Measurements from ENCODE around the gene TAOK1. TPM values are rescaled to one million over a fixed set of nuclear protein-coding genes. Genes with fewer than 3 reads are reported as not detected.

Gene TAOK1
- total RNA-seq, 4 donors from 2014 or later: 28.7 to 104 (median 42.8) TPM

DNA sequence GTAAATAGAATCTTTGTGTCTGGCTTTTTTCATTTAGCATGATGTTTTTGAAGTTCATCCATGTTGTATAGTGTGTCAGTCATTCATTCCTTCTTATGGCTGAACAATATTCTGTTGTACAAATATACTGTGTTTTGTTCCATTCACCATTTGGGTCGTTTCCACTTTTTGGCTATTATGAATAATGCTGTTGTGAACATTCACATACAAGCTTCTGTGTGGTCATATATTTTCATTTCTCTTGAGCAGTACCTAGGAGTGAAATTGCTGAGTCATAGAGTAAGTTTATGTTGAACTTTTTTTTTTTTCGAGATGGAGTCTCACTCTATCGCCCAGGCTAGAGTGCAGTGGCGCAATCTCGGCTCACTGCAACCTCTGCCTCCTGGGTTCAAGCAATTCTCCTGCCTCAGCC is 32.3 kb upstream of the TAOK1 start:
- Histone ChIP-seq H3K36me3 (no peaks in the 10 kb centered on the region), H3K4me1 (no peaks in the 10 kb centered on the region), H3K4me3 (no peak overlapping the region), H3K27me3 (no peaks in the 10 kb centered on the region), H3K27ac (no peak overlapping the region), H3K9me3 (no peaks in the 10 kb centered on the region)
- DNase-seq: no peak
- TF ChIP-seq, protein P1, sequence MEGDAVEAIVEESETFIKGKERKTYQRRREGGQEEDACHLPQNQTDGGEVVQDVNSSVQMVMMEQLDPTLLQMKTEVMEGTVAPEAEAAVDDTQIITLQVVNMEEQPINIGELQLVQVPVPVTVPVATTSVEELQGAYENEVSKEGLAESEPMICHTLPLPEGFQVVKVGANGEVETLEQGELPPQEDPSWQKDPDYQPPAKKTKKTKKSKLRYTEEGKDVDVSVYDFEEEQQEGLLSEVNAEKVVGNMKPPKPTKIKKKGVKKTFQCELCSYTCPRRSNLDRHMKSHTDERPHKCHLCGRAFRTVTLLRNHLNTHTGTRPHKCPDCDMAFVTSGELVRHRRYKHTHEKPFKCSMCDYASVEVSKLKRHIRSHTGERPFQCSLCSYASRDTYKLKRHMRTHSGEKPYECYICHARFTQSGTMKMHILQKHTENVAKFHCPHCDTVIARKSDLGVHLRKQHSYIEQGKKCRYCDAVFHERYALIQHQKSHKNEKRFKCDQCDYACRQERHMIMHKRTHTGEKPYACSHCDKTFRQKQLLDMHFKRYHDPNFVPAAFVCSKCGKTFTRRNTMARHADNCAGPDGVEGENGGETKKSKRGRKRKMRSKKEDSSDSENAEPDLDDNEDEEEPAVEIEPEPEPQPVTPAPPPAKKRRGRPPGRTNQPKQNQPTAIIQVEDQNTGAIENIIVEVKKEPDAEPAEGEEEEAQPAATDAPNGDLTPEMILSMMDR (IDR thresholded peaks at IDR 0.05): no peak
- no peak for TF ChIP-seq POLR2A (IDR thresholded peaks at IDR 0.05)

DNA sequence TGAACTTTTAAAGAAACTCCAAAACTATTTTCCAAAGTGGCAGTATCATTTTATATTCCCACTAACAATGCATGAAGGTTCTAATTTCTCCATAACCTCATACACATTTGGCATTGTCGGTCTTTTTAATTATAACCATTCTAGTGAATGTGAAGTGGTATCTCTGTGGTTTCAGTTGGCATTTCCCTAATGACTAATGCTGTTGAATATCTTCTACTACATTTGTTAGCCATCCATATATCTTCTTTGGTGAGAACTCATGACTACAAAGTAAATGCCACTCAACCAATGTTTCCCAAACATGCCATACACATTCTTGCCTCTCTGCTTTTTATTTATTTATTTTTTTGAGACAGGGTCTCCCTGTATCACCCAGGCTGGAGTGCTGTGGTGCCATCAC is 31.7 kb upstream of the TAOK1 start:
- H3K9me3 ChIP-seq: no peaks in the 10 kb centered on the region
- H3K27me3 ChIP-seq: no peaks in the 10 kb centered on the region
- no peak for DNase-seq
- H3K4me3 ChIP-seq: no peak overlapping the region
- no peak overlapping the region for H3K27ac ChIP-seq
- TF ChIP-seq, protein P1 (IDR thresholded peaks at IDR 0.05): no peak
- no peak for TF ChIP-seq POLR2A (IDR thresholded peaks at IDR 0.05)
- no peaks in the 10 kb centered on the region for H3K4me1 ChIP-seq
- H3K36me3 ChIP-seq: no peaks in the 10 kb centered on the region

DNA sequence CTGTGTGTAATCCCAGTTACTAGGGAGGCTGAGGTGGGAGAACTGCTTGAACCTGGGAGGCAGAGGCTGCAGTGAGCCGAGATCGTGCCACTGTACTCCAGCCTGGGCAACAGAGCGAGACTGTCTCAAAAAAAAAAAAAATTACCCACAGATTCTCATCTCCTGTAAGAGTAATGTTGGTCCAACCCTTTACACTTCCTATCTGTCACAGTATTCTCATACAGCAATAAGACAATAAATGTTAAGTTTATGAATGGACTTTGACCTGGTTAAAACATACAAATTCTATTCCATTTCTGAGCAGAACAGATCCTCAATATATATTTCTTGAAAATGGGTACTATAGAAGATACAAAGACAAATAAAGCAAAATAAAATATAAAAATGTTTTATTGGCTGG is 30.4 kb upstream of the TAOK1 start:
- Histone ChIP-seq H3K27me3 (no peaks in the 10 kb centered on the region), H3K4me1 (no peaks in the 10 kb centered on the region), H3K9me3 (no peaks in the 10 kb centered on the region), H3K4me3 (no peak overlapping the region), H3K27ac (no peak overlapping the region), H3K36me3 (no peaks in the 10 kb centered on the region)
- no peak for DNase-seq
- TF ChIP-seq POLR2A (IDR thresholded peaks at IDR 0.05): no peak
- TF ChIP-seq, protein P1 (IDR thresholded peaks at IDR 0.05): no peak

DNA sequence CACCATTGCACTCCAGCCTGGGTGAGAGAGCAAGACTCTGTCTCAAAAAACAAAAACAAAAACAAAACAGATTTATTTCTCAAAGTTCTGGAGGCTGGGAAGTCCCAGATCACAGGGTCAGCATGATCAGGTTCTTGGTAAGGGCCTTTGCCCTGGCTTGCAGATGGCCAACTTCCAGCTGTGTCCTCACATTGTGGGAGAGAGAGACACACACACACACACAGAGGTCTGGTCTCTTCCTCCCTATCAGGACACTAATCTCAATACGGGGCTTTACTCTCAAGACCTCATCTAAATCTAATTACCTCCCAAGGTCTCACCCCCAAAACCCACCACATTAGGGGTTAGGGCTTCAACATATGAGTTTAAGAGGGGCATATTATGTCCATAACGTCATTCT is 26.4 kb upstream of the TAOK1 start:
- H3K27me3 ChIP-seq: no peaks in the 10 kb centered on the region
- no peaks in the 10 kb centered on the region for H3K4me1 ChIP-seq

DNA sequence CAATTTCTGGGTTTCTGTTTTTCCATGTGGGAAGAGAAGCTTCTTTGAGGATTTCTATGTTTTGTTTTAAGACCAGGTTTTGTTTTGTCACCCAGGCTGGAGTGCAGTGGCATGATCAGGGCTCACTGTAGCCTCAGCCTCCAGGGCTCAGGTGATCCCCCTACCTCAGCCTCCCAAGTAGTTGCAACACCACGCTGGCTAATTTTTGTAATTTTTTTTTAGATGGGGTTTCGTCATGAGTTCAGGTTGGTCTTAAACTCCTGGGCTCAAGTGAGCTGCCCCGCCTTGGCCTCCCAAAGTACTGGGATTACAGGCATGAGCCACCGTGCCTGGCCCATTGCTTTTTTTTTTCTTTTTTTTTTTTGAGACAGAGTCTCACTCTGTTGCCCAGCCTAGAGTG is 25.5 kb upstream of the TAOK1 start:
- Histone ChIP-seq H3K4me3 (no peak overlapping the region), H3K27me3 (no peaks in the 10 kb centered on the region), H3K4me1 (no peaks in the 10 kb centered on the region), H3K27ac (no peak overlapping the region), H3K9me3 (no peaks in the 10 kb centered on the region), H3K36me3 (no peaks in the 10 kb centered on the region)
- DNase-seq: no peak
- TF ChIP-seq, protein P1 (IDR thresholded peaks at IDR 0.05): no peak
- no peak for TF ChIP-seq POLR2A (IDR thresholded peaks at IDR 0.05)

More for the DNA sequence above, 26.4 kb upstream of the TAOK1 start:
- no peak for TF ChIP-seq POLR2A (IDR thresholded peaks at IDR 0.05)
- TF ChIP-seq, protein P1 (IDR thresholded peaks at IDR 0.05): no peak
- no peak for DNase-seq
- no peak overlapping the region for H3K27ac ChIP-seq
- no peaks in the 10 kb centered on the region for H3K9me3 ChIP-seq
- no peak overlapping the region for H3K4me3 ChIP-seq
- H3K36me3 ChIP-seq: no peaks in the 10 kb centered on the region

DNA sequence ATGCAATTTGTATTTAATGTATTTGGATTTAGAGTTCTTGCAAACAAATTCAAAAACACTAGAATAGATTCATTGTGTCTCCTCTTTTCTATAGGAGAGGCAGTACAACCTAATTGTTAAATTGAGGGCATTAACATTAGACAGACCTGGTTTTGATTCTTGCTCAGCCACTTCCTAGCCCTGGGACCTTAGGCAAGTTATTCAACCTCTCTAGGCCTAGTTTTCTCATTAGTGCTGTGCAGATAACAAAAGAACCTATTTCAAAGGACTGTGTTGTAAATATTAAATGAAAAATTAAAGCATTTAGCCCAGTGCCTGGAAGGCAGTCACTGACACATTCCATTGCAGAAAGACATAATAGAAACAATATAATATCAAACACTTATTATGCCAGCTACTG is 22.0 kb upstream of the TAOK1 start:
- Histone ChIP-seq H3K36me3 (no peaks in the 10 kb centered on the region), H3K27ac (no peak overlapping the region), H3K9me3 (no peaks in the 10 kb centered on the region), H3K4me1 (no peaks in the 10 kb centered on the region), H3K27me3 (no peaks in the 10 kb centered on the region), H3K4me3 (no peak overlapping the region)
- DNase-seq: no peak
- TF ChIP-seq, protein P1 (IDR thresholded peaks at IDR 0.05): no peak
- no peak for TF ChIP-seq POLR2A (IDR thresholded peaks at IDR 0.05)

Data from Peyer's patch (tissue), 4 donors.